Activated CD8-positive, alpha-beta T cell treated with anti-CD3 and anti-CD28 coated beads for 36 hours (primary cell): ENCODE measurements around the gene MTG2. TPM values are rescaled to one million over a fixed set of nuclear protein-coding genes. Genes with fewer than 3 reads are reported as not detected.

Experiments used
- ATAC-seq: fragments of 200-7000 bp; cut with Tn5 transposase; one replicate; pipeline ENCODE4 v1.10.0; 2021; ENCODE audit warnings: mild to moderate bottlenecking, moderate library complexity
- CTCF ChIA-PET: fragments of 350-600 bp; sonication (Branson Sonifier 250); formaldehyde crosslinking; loops from one replicate; lab custom pipeline; 2021; ENCODE audit warnings: antibody characterized with exemption; lab: Charles Lee
- POLR2A ChIA-PET: fragments of 350-600 bp; sonication (Branson Sonifier 250); formaldehyde crosslinking; loops from one replicate; lab custom pipeline; 2021; ENCODE audit warnings: antibody characterized with exemption; lab: Charles Lee
- DNase-seq: peaks from one replicate; pipeline ENCODE4 v3.0.0-alpha.2; 2020
- H3K27ac Mint-ChIP-seq: one replicate; pipeline ENCODE4 v1.8.0; 2021; ENCODE audit warnings: mild to moderate bottlenecking, mixed read lengths
- H3K27me3 Mint-ChIP-seq: one replicate; pipeline ENCODE4 v1.8.0; 2021; ENCODE audit warnings: mixed read lengths
- H3K36me3 Mint-ChIP-seq: one replicate; pipeline ENCODE4 v1.8.0; 2021; ENCODE audit warnings: low read depth, mixed read lengths
- H3K4me1 Mint-ChIP-seq: one replicate; pipeline ENCODE4 v1.8.0; 2021; ENCODE audit warnings: low read depth, mixed read lengths
- H3K4me3 Mint-ChIP-seq: one replicate; pipeline ENCODE4 v1.8.0; 2021; ENCODE audit warnings: mild to moderate bottlenecking, moderate library complexity, mixed read lengths
- H3K9me3 Mint-ChIP-seq: one replicate; pipeline ENCODE4 v1.8.0; 2021; ENCODE audit warnings: mixed read lengths
- CTCF ChIP-seq: fragments of 200-600 bp; IDR thresholded peaks from one replicate; pipeline ENCODE4 v1.8.0; 2022; ENCODE audit warnings: antibody characterized with exemption, mild to moderate bottlenecking
- intact Hi-C: fragments of 100-400 bp; cut with micrococcal nuclease; formaldehyde crosslinking; loops from one replicate; pipeline ENCODE4 v1.10.0; 2022
- total RNA-seq, 2 experiments: library from RNA; stranded (reverse); gene quantifications; one replicate each; pipeline ENCODE4 v1.2.3, GENCODE V29; 2021

Gene MTG2
- total RNA-seq, 2 experiments from 2014 or later, result 36.5 to 40.5 TPM

- no peak for ATAC-seq
- DNase-seq, result no peak
- Mint-ChIP-seq H3K4me1 (no peaks in the 10 kb centered on the region), H3K27me3 (peaks cover 12% of the 10 kb centered on the region), H3K27ac (no peak overlapping the region), H3K4me3 (no peak overlapping the region), H3K36me3 (no peaks in the 10 kb centered on the region), H3K9me3 (no peaks in the 10 kb centered on the region)
- TF ChIP-seq CTCF, result no peak
- intact Hi-C loops, result no loop called here
- ChIA-PET CTCF (no interaction called here), POLR2A (no interaction called here)
Measured at GRCh38 chr20:62229667-62230066, 46.8 kb downstream of the MTG2 start.

GRCh38 chr20:62230276-62230675, 47.4 kb downstream of the MTG2 start:
- DNase-seq (no peak), ATAC-seq (no peak)
- ChIA-PET POLR2A (no interaction called here), CTCF (no interaction called here)
- intact Hi-C loops, result no loop called here
- H3K9me3 Mint-ChIP-seq, result no peaks in the 10 kb centered on the region
- no peak overlapping the region for H3K27ac Mint-ChIP-seq
- H3K36me3 Mint-ChIP-seq, result no peaks in the 10 kb centered on the region
- peaks cover 9% of the 10 kb centered on the region for H3K27me3 Mint-ChIP-seq
- no peaks in the 10 kb centered on the region for H3K4me1 Mint-ChIP-seq
- H3K4me3 Mint-ChIP-seq, result no peak overlapping the region
- no peak for TF ChIP-seq CTCF

- Mint-ChIP-seq H3K36me3 (no peaks in the 10 kb centered on the region), H3K9me3 (no peaks in the 10 kb centered on the region), H3K27ac (no peak overlapping the region), H3K4me3 (no peak overlapping the region), H3K4me1 (no peaks in the 10 kb centered on the region), H3K27me3 (peaks cover 7% of the 10 kb centered on the region)
- ChIA-PET CTCF (no interaction called here), POLR2A (no interaction called here)
- TF ChIP-seq CTCF, result no peak
- intact Hi-C loops, result no loop called here
- ATAC-seq (no peak), DNase-seq (no peak)
Measured at GRCh38 chr20:62230696-62231095, 47.9 kb downstream of the MTG2 start.

- Mint-ChIP-seq H3K27me3 (peaks cover 7% of the 10 kb centered on the region), H3K36me3 (no peaks in the 10 kb centered on the region), H3K9me3 (no peaks in the 10 kb centered on the region), H3K4me1 (no peaks in the 10 kb centered on the region), H3K4me3 (no peak overlapping the region), H3K27ac (no peak overlapping the region)
- intact Hi-C loops, result no loop called here
- CTCF ChIA-PET, result no interaction called here
- POLR2A ChIA-PET, result no interaction called here
- ATAC-seq (no peak), DNase-seq (no peak)
- TF ChIP-seq CTCF, result no peak
Measured at GRCh38 chr20:62231292-62231691, 48.5 kb downstream of the MTG2 start.

GRCh38 chr20:62232194-62232593, 49.4 kb downstream of the MTG2 start:
- TF ChIP-seq CTCF, result no peak
- Mint-ChIP-seq H3K27me3 (peaks cover 4% of the 10 kb centered on the region), H3K27ac (no peak overlapping the region), H3K36me3 (no peaks in the 10 kb centered on the region), H3K9me3 (no peaks in the 10 kb centered on the region), H3K4me1 (no peaks in the 10 kb centered on the region), H3K4me3 (no peak overlapping the region)
- POLR2A ChIA-PET, result no interaction called here
- DNase-seq, result no peak
- ATAC-seq, result no peak
- intact Hi-C loops, result no loop called here
- CTCF ChIA-PET, result no interaction called here
